ENCODE results near the gene GRM5. TPM values are rescaled to one million over a fixed set of nuclear protein-coding genes. Genes with fewer than 3 reads are reported as not detected.

Gene GRM5
- total RNA-seq, 1 donor from 2014 or later: not detected

- H3K27me3 ChIP-seq: no peaks in the 10 kb centered on the region
- no peak for TF ChIP-seq POLR2A (IDR thresholded peaks at IDR 0.05)
- no peak for TF ChIP-seq POLR2AphosphoS5 (IDR thresholded peaks at IDR 0.05; ENCODE audit: insufficient read depth in 1 of 2, low read depth in 1 of 2)
- TF ChIP-seq, protein P1, sequence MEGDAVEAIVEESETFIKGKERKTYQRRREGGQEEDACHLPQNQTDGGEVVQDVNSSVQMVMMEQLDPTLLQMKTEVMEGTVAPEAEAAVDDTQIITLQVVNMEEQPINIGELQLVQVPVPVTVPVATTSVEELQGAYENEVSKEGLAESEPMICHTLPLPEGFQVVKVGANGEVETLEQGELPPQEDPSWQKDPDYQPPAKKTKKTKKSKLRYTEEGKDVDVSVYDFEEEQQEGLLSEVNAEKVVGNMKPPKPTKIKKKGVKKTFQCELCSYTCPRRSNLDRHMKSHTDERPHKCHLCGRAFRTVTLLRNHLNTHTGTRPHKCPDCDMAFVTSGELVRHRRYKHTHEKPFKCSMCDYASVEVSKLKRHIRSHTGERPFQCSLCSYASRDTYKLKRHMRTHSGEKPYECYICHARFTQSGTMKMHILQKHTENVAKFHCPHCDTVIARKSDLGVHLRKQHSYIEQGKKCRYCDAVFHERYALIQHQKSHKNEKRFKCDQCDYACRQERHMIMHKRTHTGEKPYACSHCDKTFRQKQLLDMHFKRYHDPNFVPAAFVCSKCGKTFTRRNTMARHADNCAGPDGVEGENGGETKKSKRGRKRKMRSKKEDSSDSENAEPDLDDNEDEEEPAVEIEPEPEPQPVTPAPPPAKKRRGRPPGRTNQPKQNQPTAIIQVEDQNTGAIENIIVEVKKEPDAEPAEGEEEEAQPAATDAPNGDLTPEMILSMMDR (IDR thresholded peaks at IDR 0.05): no peak
- no peaks in the 10 kb centered on the region for H3K36me3 ChIP-seq
- no peaks in the 10 kb centered on the region for H3K9me3 ChIP-seq
- H3K4me3 ChIP-seq: no peak overlapping the region
- DNase-seq (ENCODE audit: extremely low spot score in 2 of 2): no peak
- no peaks in the 10 kb centered on the region for H3K4me1 ChIP-seq
- intact Hi-C loops (cut with DNase I): no loop called here
- H3K27ac ChIP-seq: no peak overlapping the region
Measured at GRCh38 chr11:88680806-88681205, 385.0 kb downstream of the GRM5 start.

GRCh38 chr11:88666364-88666763 is 399.4 kb downstream of the GRM5 start:
- intact Hi-C loops (cut with DNase I): no loop called here
- H3K27ac ChIP-seq: no peak overlapping the region
- no peaks in the 10 kb centered on the region for H3K4me1 ChIP-seq
- TF ChIP-seq, protein P1 (IDR thresholded peaks at IDR 0.05): no peak
- TF ChIP-seq POLR2A (IDR thresholded peaks at IDR 0.05): no peak
- TF ChIP-seq POLR2AphosphoS5 (IDR thresholded peaks at IDR 0.05; ENCODE audit: insufficient read depth in 1 of 2, low read depth in 1 of 2): no peak
- H3K9me3 ChIP-seq: no peaks in the 10 kb centered on the region
- H3K36me3 ChIP-seq: no peaks in the 10 kb centered on the region
- no peaks in the 10 kb centered on the region for H3K27me3 ChIP-seq
- no peak for DNase-seq (ENCODE audit: extremely low spot score in 2 of 2)
- no peak overlapping the region for H3K4me3 ChIP-seq

GRCh38 chr11:88657076-88657738 is 408.6 kb downstream of the GRM5 start:
- Histone ChIP-seq H3K27ac (no peak overlapping the region), H3K4me1 (no peaks in the 10 kb centered on the region), H3K4me3 (no peak overlapping the region), H3K36me3 (no peaks in the 10 kb centered on the region), H3K9me3 (no peaks in the 10 kb centered on the region), H3K27me3 (no peaks in the 10 kb centered on the region)
- TF ChIP-seq, protein P1 (IDR thresholded peaks at IDR 0.05): no peak
- TF ChIP-seq POLR2A (IDR thresholded peaks at IDR 0.05): no peak
- TF ChIP-seq POLR2AphosphoS5 (IDR thresholded peaks at IDR 0.05; ENCODE audit: insufficient read depth in 1 of 2, low read depth in 1 of 2): no peak
- DNase-seq (ENCODE audit: extremely low spot score in 2 of 2): no peak
- intact Hi-C loops (cut with DNase I): no loop called here

- intact Hi-C loops (cut with DNase I): no loop called here
- DNase-seq (ENCODE audit: extremely low spot score in 2 of 2): no peak
- Histone ChIP-seq H3K27ac (no peak overlapping the region), H3K4me1 (no peaks in the 10 kb centered on the region), H3K27me3 (no peaks in the 10 kb centered on the region), H3K9me3 (no peaks in the 10 kb centered on the region), H3K36me3 (no peaks in the 10 kb centered on the region), H3K4me3 (no peak overlapping the region)
- TF ChIP-seq POLR2A (IDR thresholded peaks at IDR 0.05) (no peak), POLR2AphosphoS5 (IDR thresholded peaks at IDR 0.05; ENCODE audit: insufficient read depth in 1 of 2, low read depth in 1 of 2) (no peak)
- TF ChIP-seq, protein P1 (IDR thresholded peaks at IDR 0.05): no peak
Measured at GRCh38 chr11:88656283-88656682, 409.5 kb downstream of the GRM5 start.

DNA sequence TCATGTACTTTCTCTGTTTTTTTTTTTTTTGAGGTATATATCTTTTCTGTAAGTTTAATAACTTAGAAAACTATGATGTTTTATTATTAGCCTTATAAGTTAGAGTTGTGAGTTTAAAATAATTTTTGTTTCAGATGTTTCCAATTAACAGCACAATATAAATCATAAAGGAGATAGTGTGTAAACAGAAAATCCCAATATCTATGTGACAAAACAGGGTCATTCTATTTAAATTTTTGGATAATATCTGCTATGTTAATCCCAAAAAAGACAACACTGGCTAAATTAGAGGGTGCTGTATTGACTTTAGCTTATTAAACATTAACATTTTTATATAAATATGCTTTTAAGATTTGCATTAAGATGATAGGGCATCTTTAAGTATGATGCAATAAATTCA is 410.1 kb downstream of the GRM5 start:
- intact Hi-C loops (cut with DNase I): no loop called here
- H3K4me1 ChIP-seq: no peaks in the 10 kb centered on the region
- H3K27me3 ChIP-seq: no peaks in the 10 kb centered on the region
- H3K4me3 ChIP-seq: no peak overlapping the region
- no peak for TF ChIP-seq POLR2A (IDR thresholded peaks at IDR 0.05)
- TF ChIP-seq, protein P1 (IDR thresholded peaks at IDR 0.05): no peak
- TF ChIP-seq POLR2AphosphoS5 (IDR thresholded peaks at IDR 0.05; ENCODE audit: insufficient read depth in 1 of 2, low read depth in 1 of 2): no peak
- H3K27ac ChIP-seq: no peak overlapping the region
- DNase-seq (ENCODE audit: extremely low spot score in 2 of 2): no peak
- no peaks in the 10 kb centered on the region for H3K9me3 ChIP-seq
- no peaks in the 10 kb centered on the region for H3K36me3 ChIP-seq

Data from vagina (tissue), 2 donors.